ENCODE measurements around the gene ZACN. TPM values are rescaled to one million over a fixed set of nuclear protein-coding genes. Genes with fewer than 3 reads are reported as not detected.

The ZACN gene
- polyA plus RNA-seq, 1 donor, result 10.4 TPM

Other genes starting within 250 kb of the ZACN start
- 6.2 TPM for gene UNC13D, start 234.8 kb upstream of the ZACN start, polyA plus RNA-seq (ENCODE audit: insufficient read length)
- gene WBP2, start 223.8 kb upstream of the ZACN start, polyA plus RNA-seq (ENCODE audit: insufficient read length), result 64.3 TPM
- 26.3 TPM for gene TRIM47, start 200.6 kb upstream of the ZACN start, polyA plus RNA-seq (ENCODE audit: insufficient read length)
- gene TRIM65, start 182.2 kb upstream of the ZACN start, polyA plus RNA-seq (ENCODE audit: insufficient read length), result 18.5 TPM
- 68.7 TPM for gene MRPL38, start 174.3 kb upstream of the ZACN start, polyA plus RNA-seq (ENCODE audit: insufficient read length)
- gene FBF1, start 138.1 kb upstream of the ZACN start, polyA plus RNA-seq (ENCODE audit: insufficient read length), result 6.8 TPM
- 20.4 TPM for gene ACOX1, start 100.0 kb upstream of the ZACN start, polyA plus RNA-seq (ENCODE audit: insufficient read length)
- gene TEN1, start 99.9 kb upstream of the ZACN start, polyA plus RNA-seq (ENCODE audit: insufficient read length), result 9.6 TPM
- gene CDK3, start 78.3 kb upstream of the ZACN start, polyA plus RNA-seq (ENCODE audit: insufficient read length), result 4.8 TPM
- 0.54 TPM for gene EVPL, start 51.9 kb upstream of the ZACN start, polyA plus RNA-seq (ENCODE audit: insufficient read length)
- 86.8 TPM for gene SRP68, start 6.7 kb upstream of the ZACN start, polyA plus RNA-seq (ENCODE audit: insufficient read length)
- gene GALR2, start 4.4 kb upstream of the ZACN start, polyA plus RNA-seq (ENCODE audit: insufficient read length), result not detected
- 84.2 TPM for gene EXOC7, start 24.6 kb downstream of the ZACN start, polyA plus RNA-seq (ENCODE audit: insufficient read length)
- not detected for gene FOXJ1, start 62.1 kb downstream of the ZACN start, polyA plus RNA-seq (ENCODE audit: insufficient read length)
- 15.4 TPM for gene RNF157, start 161.3 kb downstream of the ZACN start, polyA plus RNA-seq (ENCODE audit: insufficient read length)
- gene UBALD2, start 186.2 kb downstream of the ZACN start, polyA plus RNA-seq (ENCODE audit: insufficient read length), result 27.3 TPM
- 5.6 TPM for gene QRICH2, start 229.1 kb downstream of the ZACN start, polyA plus RNA-seq (ENCODE audit: insufficient read length)

All from hindlimb muscle (tissue), 1 donor.